Gastrocnemius medialis (tissue), 4 donors: ENCODE measurements around the gene TPK1. TPM values are rescaled to one million over a fixed set of nuclear protein-coding genes. Genes with fewer than 3 reads are reported as not detected.

Experiments used
- ATAC-seq, 2 donors: fragments of 150-250 bp; one replicate each; pipeline ENCODE4 v1.9.1; 2016
- DNase-seq, 2 donors: peaks; one replicate each; pipeline ENCODE4 v3.0.0-alpha.2; 2019
- H3K27ac ChIP-seq, 4 donors: fragments of 200-600 bp; sonication (generic); 1 replicate in 1 of 4; 2 replicates in 3 of 4; pipeline ENCODE4 v1.5.1; 2016 to 2018; ENCODE audit warnings: mild to moderate bottlenecking in 2 of 4, moderate library complexity in 1 of 4
- H3K27me3 ChIP-seq, 3 donors: fragments of 200-600 bp; sonication (generic) in 2 of 3; 1 replicate in 1 of 3; 2 replicates in 2 of 3; pipeline versions ENCODE4 v1.5.1 to v1.6.0; 2016 to 2019; ENCODE audit warnings: mild to moderate bottlenecking in 1 of 3, moderate library complexity in 1 of 3
- H3K36me3 ChIP-seq, 2 donors: fragments of 200-600 bp; sonication (generic) in 1 of 2; one replicate each; pipeline ENCODE4 v1.5.1; 2017 to 2018
- H3K4me1 ChIP-seq, 2 donors: fragments of 200-600 bp; sonication (generic) in 1 of 2; one replicate each; pipeline ENCODE4 v1.5.1; 2016 to 2017; ENCODE audit warnings: mild to moderate bottlenecking in 2 of 2
- H3K4me3 ChIP-seq, 4 donors: fragments of 200-600 bp; sonication (generic) in 3 of 4; 1 replicate in 1 of 4; 2 replicates in 3 of 4; pipeline ENCODE4 v1.5.1; 2016 to 2019; ENCODE audit warnings: mild to moderate bottlenecking in 2 of 4
- H3K9me3 ChIP-seq, 3 donors: fragments of 200-600 bp; sonication (generic) in 2 of 3; 1 replicate in 1 of 3; 2 replicates in 2 of 3; pipeline ENCODE4 v1.5.1; 2016 to 2019
- POLR2A ChIP-seq, 2 donors: fragments of 450-650 bp; IDR thresholded peaks; one replicate each; pipeline ENCODE4 v1.6.1; 2017; ENCODE audit warnings: antibody characterized with exemption in 2 of 2, mild to moderate bottlenecking in 2 of 2, moderate library complexity in 2 of 2
- in situ Hi-C, 4 donors: fragments of 200-750 bp; cut with MboI; loops; one replicate each; pipeline versions ENCODE4 v1.15.0 to v1.8.0; 2017; ENCODE audit warnings: low sequenced_read_pairs in 4 of 4
- intact Hi-C: fragments of 100-400 bp; cut with DNase I; formaldehyde crosslinking; loops from one replicate; pipeline ENCODE4 v1.15.1; 2023; ENCODE audit warnings: low total_unique reads
- total RNA-seq, 4 donors: library from RNA; depleted of rRNA; stranded (reverse); fragments of >200 nt; gene quantifications; one replicate each; pipeline versions ENCODE4 v1.1.0 to v1.2.3, GENCODE V29; 2016
- TF ChIP-seq, protein P1 (sequence below), 5 experiments: fragments of 450-650 bp in 3 of 5; fragments of 200-600 bp in 2 of 5; sonication (generic) in 2 of 5; IDR thresholded peaks in 4 of 5; conservative IDR thresholded peaks in 1 of 5; 1 replicate in 4 of 5; 2 replicates in 1 of 5; pipeline ENCODE4 v1.5.1; 2016 to 2019; ENCODE audit warnings: antibody characterized with exemption in 5 of 5, mild to moderate bottlenecking in 3 of 5, moderate library complexity in 3 of 5

Gene TPK1
- total RNA-seq, 4 donors from 2014 or later = 2.0 to 6.9 (median 2.7) TPM

GRCh38 chr7:144468990-144469732 is 366.7 kb downstream of the TPK1 start:
- Histone ChIP-seq H3K27me3 (no peaks in the 10 kb centered on the region), H3K27ac (no peak overlapping the region), H3K4me3 (no peak overlapping the region), H3K36me3 (no peaks in the 10 kb centered on the region), H3K9me3 (no peaks in the 10 kb centered on the region), H3K4me1 (no peaks in the 10 kb centered on the region)
- no peak for ATAC-seq
- TF ChIP-seq, protein P1, sequence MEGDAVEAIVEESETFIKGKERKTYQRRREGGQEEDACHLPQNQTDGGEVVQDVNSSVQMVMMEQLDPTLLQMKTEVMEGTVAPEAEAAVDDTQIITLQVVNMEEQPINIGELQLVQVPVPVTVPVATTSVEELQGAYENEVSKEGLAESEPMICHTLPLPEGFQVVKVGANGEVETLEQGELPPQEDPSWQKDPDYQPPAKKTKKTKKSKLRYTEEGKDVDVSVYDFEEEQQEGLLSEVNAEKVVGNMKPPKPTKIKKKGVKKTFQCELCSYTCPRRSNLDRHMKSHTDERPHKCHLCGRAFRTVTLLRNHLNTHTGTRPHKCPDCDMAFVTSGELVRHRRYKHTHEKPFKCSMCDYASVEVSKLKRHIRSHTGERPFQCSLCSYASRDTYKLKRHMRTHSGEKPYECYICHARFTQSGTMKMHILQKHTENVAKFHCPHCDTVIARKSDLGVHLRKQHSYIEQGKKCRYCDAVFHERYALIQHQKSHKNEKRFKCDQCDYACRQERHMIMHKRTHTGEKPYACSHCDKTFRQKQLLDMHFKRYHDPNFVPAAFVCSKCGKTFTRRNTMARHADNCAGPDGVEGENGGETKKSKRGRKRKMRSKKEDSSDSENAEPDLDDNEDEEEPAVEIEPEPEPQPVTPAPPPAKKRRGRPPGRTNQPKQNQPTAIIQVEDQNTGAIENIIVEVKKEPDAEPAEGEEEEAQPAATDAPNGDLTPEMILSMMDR (IDR thresholded peaks at IDR 0.05 in 4 of 5, conservative IDR thresholded peaks at IDR 0.05 in 1 of 5) = no peak
- TF ChIP-seq POLR2A (IDR thresholded peaks at IDR 0.05) = no peak
- intact Hi-C loops = no loop called here
- DNase-seq = no peak
- in situ Hi-C loops = no loop called here

DNA sequence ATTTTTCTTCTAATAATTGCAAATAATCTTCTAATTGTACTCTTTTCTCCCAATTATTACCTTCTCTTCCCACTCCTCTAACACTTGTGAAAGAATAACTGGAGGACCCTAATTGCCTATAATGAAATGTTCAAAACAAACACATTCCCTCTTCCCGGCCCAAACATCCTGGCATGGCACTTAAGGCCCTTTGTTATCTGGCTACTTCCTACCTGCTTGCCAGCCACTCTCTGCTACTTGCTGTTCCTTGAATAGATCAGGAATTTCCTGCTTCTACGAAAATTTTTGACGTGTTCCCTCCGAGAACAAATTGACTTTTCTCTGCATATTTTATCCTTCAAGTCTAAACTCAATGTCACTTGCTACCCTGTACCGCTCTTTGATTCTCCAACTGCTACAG is 376.2 kb downstream of the TPK1 start:
- H3K4me3 ChIP-seq = no peak overlapping the region
- no peak for ATAC-seq
- TF ChIP-seq, protein P1 (IDR thresholded peaks at IDR 0.05 in 4 of 5, conservative IDR thresholded peaks at IDR 0.05 in 1 of 5) = no peak
- TF ChIP-seq POLR2A (IDR thresholded peaks at IDR 0.05) = no peak
- intact Hi-C loops (no loop called here), in situ Hi-C loops (no loop called here)
- no peaks in the 10 kb centered on the region for H3K9me3 ChIP-seq
- H3K27me3 ChIP-seq = no peaks in the 10 kb centered on the region
- H3K36me3 ChIP-seq = no peaks in the 10 kb centered on the region
- DNase-seq = no peak
- H3K4me1 ChIP-seq = no peaks in the 10 kb centered on the region
- no peak overlapping the region for H3K27ac ChIP-seq

- ATAC-seq (no peak), DNase-seq (no peak)
- Histone ChIP-seq H3K27ac (no peak overlapping the region), H3K9me3 (no peaks in the 10 kb centered on the region), H3K4me3 (no peak overlapping the region), H3K36me3 (no peaks in the 10 kb centered on the region), H3K4me1 (no peaks in the 10 kb centered on the region), H3K27me3 (no peaks in the 10 kb centered on the region)
- in situ Hi-C loops (no loop called here), intact Hi-C loops (no loop called here)
- TF ChIP-seq, protein P1 (IDR thresholded peaks at IDR 0.05 in 4 of 5, conservative IDR thresholded peaks at IDR 0.05 in 1 of 5) = no peak
- TF ChIP-seq POLR2A (IDR thresholded peaks at IDR 0.05) = no peak
These were observed 380.8 kb downstream of the TPK1 start for GRCh38 chr7:144455040-144455404.

GRCh38 chr7:144454256-144455039 is 381.4 kb downstream of the TPK1 start:
- no peak overlapping the region for H3K27ac ChIP-seq
- in situ Hi-C loops (no loop called here), intact Hi-C loops (no loop called here)
- DNase-seq (no peak), ATAC-seq (no peak)
- H3K27me3 ChIP-seq = no peaks in the 10 kb centered on the region
- TF ChIP-seq, protein P1 (IDR thresholded peaks at IDR 0.05 in 4 of 5, conservative IDR thresholded peaks at IDR 0.05 in 1 of 5) = no peak
- no peak for TF ChIP-seq POLR2A (IDR thresholded peaks at IDR 0.05)
- no peaks in the 10 kb centered on the region for H3K4me1 ChIP-seq
- no peaks in the 10 kb centered on the region for H3K36me3 ChIP-seq
- no peaks in the 10 kb centered on the region for H3K9me3 ChIP-seq
- no peak overlapping the region for H3K4me3 ChIP-seq
